HG03378 (cell line): ENCODE measurements around the gene HDLBP.

ENCODE experiments used
- ATAC-seq: cut with Tn5 transposase; IDR thresholded peaks from one replicate; pipeline ENCODE4 v1.9.1; 2021; ENCODE audit warnings: mild to moderate bottlenecking, moderate library complexity; ENCODE audit not compliant: unreplicated experiment

The HDLBP gene

GRCh38 chr2:241177526-241178334, 137.7 kb downstream of the HDLBP start:
- ATAC-seq = no peak
